IMR-90 (cell line): ENCODE measurements around the gene AKAP13. TPM values are rescaled to one million over a fixed set of nuclear protein-coding genes. Genes with fewer than 3 reads are reported as not detected.

Source experiments
- ATAC-seq: fragments of 200-7000 bp; cut with Tn5 transposase; 2 replicates; pipeline ENCODE4 v1.9.1; 2020; ENCODE audit warnings: low read depth, mild to moderate bottlenecking, moderate library complexity
- BruUV-seq: library from RNA; stranded (reverse); fragments of 400-500 nt; replicated peaks from 2 replicates; lab custom pipeline; 2021; lab: Mats Ljungman, UMichigan
- CTCF ChIA-PET: fragments of 300-600 bp; formaldehyde crosslinking; extraction: SDS; loops from one replicate; lab custom pipeline; 2021; ENCODE audit warnings: antibody characterized with exemption; lab: Yijun Ruan, JAX
- POLR2A ChIA-PET: fragments of 300-600 bp; sonication (Branson Sonifier 250); formaldehyde crosslinking; loops from one replicate; lab custom pipeline; 2022; ENCODE audit warnings: antibody characterized with exemption; ENCODE audit not compliant: unreplicated experiment; lab: Charles Lee
- DNase-seq: peaks from one replicate; pipeline ENCODE4 v3.0.0; 2013
- H2AFZ ChIP-seq: replicated peaks from 2 replicates; pipeline ENCODE3; 2013; ENCODE audit warnings: low read length, mild to moderate bottlenecking; ENCODE audit not compliant: poor library complexity
- H2AK5ac ChIP-seq: 2 replicates; pipeline ENCODE4 v1.6.1; 2013; ENCODE audit warnings: low read depth, low read length, inconsistent platforms
- H2AK9ac ChIP-seq: replicated peaks from 2 replicates; pipeline ENCODE3; 2013; ENCODE audit warnings: mild to moderate bottlenecking, low read depth, low read length, moderate library complexity; ENCODE audit not compliant: poor library complexity
- H2BK120ac ChIP-seq: 2 replicates; pipeline ENCODE4 v1.6.1; 2013; ENCODE audit warnings: low read depth, low read length, inconsistent platforms
- H2BK15ac ChIP-seq: 3 replicates; pipeline ENCODE4 v1.6.1; 2013; ENCODE audit warnings: low read depth, low read length, inconsistent platforms
- H2BK20ac ChIP-seq: 2 replicates; pipeline ENCODE4 v1.6.1; 2013; ENCODE audit warnings: low read depth, mild to moderate bottlenecking, inconsistent platforms, low read length, moderate library complexity
- H2BK5ac ChIP-seq: 2 replicates; pipeline ENCODE4 v1.6.1; 2013; ENCODE audit warnings: mild to moderate bottlenecking, low read depth, low read length, inconsistent platforms; ENCODE audit not compliant: poor library complexity, severe bottlenecking
- H3K14ac ChIP-seq: replicated peaks from 2 replicates; pipeline ENCODE4 v1.6.1; 2013; ENCODE audit warnings: low read depth, low read length, inconsistent platforms
- H3K18ac ChIP-seq: 2 replicates; pipeline ENCODE4 v1.6.1; 2013; ENCODE audit warnings: low read depth, low read length, control low read depth
- H3K23ac ChIP-seq: 2 replicates; pipeline ENCODE4 v1.6.1; 2013; ENCODE audit warnings: low read depth, low read length, inconsistent platforms
- H3K27ac ChIP-seq: 2 replicates; pipeline ENCODE4 v1.5.1; 2013; ENCODE audit warnings: mild to moderate bottlenecking, control low read depth, low read length; ENCODE audit not compliant: insufficient read depth
- H3K27me3 ChIP-seq: 2 replicates; pipeline ENCODE4 v1.6.1; 2013; ENCODE audit warnings: low read length; ENCODE audit not compliant: control insufficient read depth, insufficient read depth
- H3K36me3 ChIP-seq: 2 replicates; pipeline ENCODE4 v1.6.1; 2013; ENCODE audit warnings: low read length, mixed read lengths; ENCODE audit not compliant: control insufficient read depth, insufficient read depth
- H3K4ac ChIP-seq: 2 replicates; pipeline ENCODE4 v1.6.1; 2013; ENCODE audit warnings: low read depth, low read length, inconsistent platforms
- H3K4me1 ChIP-seq: 2 replicates; pipeline ENCODE4 v1.6.1; 2013; ENCODE audit warnings: low read length, mixed read lengths; ENCODE audit not compliant: control insufficient read depth, insufficient read depth
- H3K4me2 ChIP-seq: 2 replicates; pipeline ENCODE4 v1.6.1; 2013; ENCODE audit warnings: low read depth, mild to moderate bottlenecking, control low read depth, low read length, moderate library complexity
- H3K4me3 ChIP-seq: 2 replicates; pipeline ENCODE4 v1.5.1; 2013; ENCODE audit warnings: low read depth, mild to moderate bottlenecking, control low read depth, low read length, moderate library complexity; ENCODE audit not compliant: insufficient read depth
- H3K56ac ChIP-seq: 2 replicates; pipeline ENCODE4 v1.6.1; 2013; ENCODE audit warnings: low read length, inconsistent platforms; ENCODE audit not compliant: insufficient read depth; ENCODE audit errors: extremely low read depth
- H3K79me1 ChIP-seq, 2 experiments: 2 replicates each; pipeline ENCODE4 v1.6.1; 2013; ENCODE audit warnings: low read length in 2 of 2, inconsistent platforms in 1 of 2, low read depth in 1 of 2
- H3K9ac ChIP-seq: 2 replicates; pipeline ENCODE4 v1.6.1; 2013; ENCODE audit warnings: low read depth, low read length, control low read depth
- H3K9me1 ChIP-seq: 2 replicates; pipeline ENCODE4 v1.6.1; 2013; ENCODE audit warnings: low read length, inconsistent platforms; ENCODE audit not compliant: insufficient read depth
- H3K9me3 ChIP-seq: 2 replicates; pipeline ENCODE4 v1.6.1; 2013; ENCODE audit warnings: low read length; ENCODE audit not compliant: control insufficient read depth, insufficient read depth
- H4K20me1 ChIP-seq: 2 replicates; pipeline ENCODE4 v1.6.1; 2013; ENCODE audit warnings: low read length, inconsistent platforms; ENCODE audit not compliant: insufficient read depth
- H4K5ac ChIP-seq: 2 replicates; pipeline ENCODE4 v1.6.1; 2013; ENCODE audit warnings: mild to moderate bottlenecking, low read depth, low read length, control low read depth
- H4K8ac ChIP-seq, 2 experiments: 2 replicates each; pipeline ENCODE4 v1.6.1; 2013; ENCODE audit warnings: low read depth in 2 of 2, low read length in 2 of 2, control low read depth in 1 of 2, inconsistent platforms in 1 of 2
- H4K91ac ChIP-seq: 2 replicates; pipeline ENCODE4 v1.6.1; 2013; ENCODE audit warnings: low read depth, low read length, inconsistent platforms; ENCODE audit not compliant: insufficient read depth
- BHLHE40 ChIP-seq: fragments of 150-350 bp; IDR thresholded peaks from 2 replicates; pipeline ENCODE4 v1.6.1; 2016; ENCODE audit warnings: mild to moderate bottlenecking, low read depth, low read length
- MAFK ChIP-seq: IDR thresholded peaks from 2 replicates; pipeline ENCODE4 v1.6.1; 2012; ENCODE audit warnings: low read depth, low read length, improper control_type of control experiment
- RFX5 ChIP-seq: IDR thresholded peaks from 2 replicates; pipeline ENCODE4 v1.8.0; 2012; ENCODE audit warnings: low read depth, mild to moderate bottlenecking, low read length, moderate library complexity
- SMC3 ChIP-seq: fragments of 150-350 bp; IDR thresholded peaks from 2 replicates; pipeline ENCODE4 v1.6.1; 2016; ENCODE audit warnings: low read depth, mild to moderate bottlenecking, antibody characterized with exemption, low read length, moderate library complexity
- WGBS, 2 experiments: methylation state at CpG; one replicate each; pipeline versions ENCODE4 v1.1.5 to v1.1.7; 2013; ENCODE audit warnings: missing lambda C conversion rate in 2 of 2; ENCODE audit not compliant: insufficient read length in 1 of 2; ENCODE audit errors: extremely low coverage in 2 of 2; 5-methylcytosine and 5-hydroxymethylcytosine counted together
- dilution Hi-C: fragments of 300-500 bp; cut with HindIII; formaldehyde crosslinking; loops from one replicate; pipeline ENCODE4 v1.14.3; 2018; ENCODE audit warnings: low sequenced_read_pairs; ENCODE audit not compliant: unreplicated experiment
- in situ Hi-C: fragments of 300-500 bp; cut with MboI; formaldehyde crosslinking; loops from 3 replicates; pipeline ENCODE4 v1.14.3; 2019; ENCODE audit warnings: low sequenced_read_pairs, inconsistent platforms, mixed read lengths
- intact Hi-C: fragments of 100-400 bp; cut with micrococcal nuclease; formaldehyde crosslinking; loops from 2 replicates; pipeline ENCODE4 v1.10.0; 2022
- polyA plus RNA-seq, 3 experiments: library from polyadenylated mRNA; depleted of rRNA; stranded (reverse); fragments of >200 nt; gene quantifications; 2 replicates each; pipeline ENCODE4 v1.2.3, GENCODE V29; 2012; ENCODE audit warnings: low replicate concordance in 1 of 3
- total RNA-seq: library from RNA; depleted of rRNA; stranded (reverse); fragments of >200 nt; gene quantifications from 2 replicates; pipeline ENCODE4 v1.2.3, GENCODE V29; 2012

Gene AKAP13
- total and polyA plus RNA-seq, 2 of the 4 experiments (the other 2 are of a cell fraction): 10.4 to 46.4 TPM

- WGBS, 2 experiments: no CpG with 5 or more reads among the region's 2 CpGs
- dilution Hi-C loops (no loop called here), intact Hi-C loops (no loop called here), in situ Hi-C loops (no loop called here)
- TF ChIP-seq SMC3 (no peak), RFX5 (no peak), MAFK (no peak), BHLHE40 (no peak)
- no peak overlapping the region for H4K5ac ChIP-seq
- H2BK120ac ChIP-seq: no peak overlapping the region
- no peak overlapping the region for H3K4ac ChIP-seq
- no peak overlapping the region for H3K9ac ChIP-seq
- H2AFZ ChIP-seq: no peak overlapping the region
- CTCF ChIA-PET: no interaction called here
- ATAC-seq: no peak
- H3K14ac ChIP-seq: no peak overlapping the region
- POLR2A ChIA-PET: no interaction called here
- H2BK20ac ChIP-seq: no peak overlapping the region
- no peak overlapping the region for H2AK9ac ChIP-seq
- no peak overlapping the region for H2BK15ac ChIP-seq
- no peaks in the 10 kb centered on the region for H3K9me3 ChIP-seq
- no peak overlapping the region for H3K56ac ChIP-seq
- H3K4me2 ChIP-seq: no peak overlapping the region
- no peak overlapping the region for H3K4me3 ChIP-seq
- H2AK5ac ChIP-seq: no peak overlapping the region
- H4K8ac ChIP-seq: no peak overlapping the region
- no peak overlapping the region for H3K23ac ChIP-seq
- H3K36me3 ChIP-seq: peaks cover 18% of the 10 kb centered on the region
- H3K9me1 ChIP-seq: peaks cover 2% of the 10 kb centered on the region; the same call in 1 of the 2 replicates
- H3K27ac ChIP-seq: no peak overlapping the region
- DNase-seq: no peak
- H3K79me1 ChIP-seq: peaks cover 4% of the 10 kb centered on the region in 2 experiments
- no peaks in the 10 kb centered on the region for H4K20me1 ChIP-seq
- no peak overlapping the region for H3K18ac ChIP-seq
- no peaks in the 10 kb centered on the region for H3K4me1 ChIP-seq
- H3K27me3 ChIP-seq: no peaks in the 10 kb centered on the region
- no TSS peak for BruUV-seq
- no peak overlapping the region for H2BK5ac ChIP-seq
- no peak overlapping the region for H4K91ac ChIP-seq
These were observed 336.8 kb downstream of the AKAP13 start for GRCh38 chr15:85717212-85717611.
